ENCODE measurements around the gene INSR. TPM values are rescaled to one million over a fixed set of nuclear protein-coding genes. Genes with fewer than 3 reads are reported as not detected.

Gene INSR
- total RNA-seq, 4 donors from 2014 or later, result 38.9 to 101 (median 67.7) TPM

DNA sequence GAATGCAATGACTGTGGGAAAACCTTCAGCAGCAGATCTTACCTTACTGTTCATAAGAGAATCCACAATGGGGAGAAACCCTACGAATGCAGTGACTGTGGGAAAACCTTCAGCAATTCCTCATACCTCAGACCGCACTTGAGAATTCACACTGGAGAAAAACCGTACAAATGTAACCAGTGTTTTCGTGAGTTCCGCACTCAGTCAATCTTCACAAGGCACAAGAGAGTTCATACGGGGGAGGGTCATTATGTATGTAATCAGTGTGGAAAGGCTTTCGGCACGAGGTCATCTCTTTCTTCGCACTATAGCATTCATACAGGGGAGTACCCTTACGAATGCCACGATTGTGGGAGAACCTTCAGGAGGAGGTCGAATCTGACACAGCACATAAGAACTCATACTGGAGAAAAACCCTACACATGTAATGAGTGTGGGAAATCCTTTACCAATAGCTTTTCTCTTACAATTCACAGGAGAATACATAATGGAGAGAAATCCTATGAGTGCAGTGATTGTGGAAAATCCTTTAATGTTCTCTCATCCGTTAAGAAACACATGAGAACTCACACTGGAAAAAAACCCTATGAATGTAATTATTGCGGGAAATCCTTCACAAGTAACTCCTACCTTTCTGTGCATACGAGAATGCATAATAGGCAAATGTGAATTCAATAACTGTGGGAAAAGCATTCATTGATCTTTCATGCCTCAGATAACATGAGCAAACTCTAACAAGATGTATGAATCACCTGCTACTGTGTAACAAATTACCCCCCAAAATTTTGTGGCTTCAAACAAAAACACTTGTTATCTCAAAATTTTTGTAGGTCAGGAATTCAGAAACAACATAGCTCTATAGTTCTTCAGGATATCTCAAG lies 210.9 kb downstream of the INSR start:
- Histone ChIP-seq H3K9me3 (peaks cover 22% of the 10 kb centered on the region), H3K36me3 (peaks cover 62 to 63% of the 10 kb centered on the region in 2 donors), H3K27me3 (no peaks in the 10 kb centered on the region), H3K4me3 (replicated peaks in 1 of 3) (no peak overlapping the region), H3K4me1 (no peaks in the 10 kb centered on the region), H3K27ac (no peak overlapping the region)
- 97% methylated on average over 15 of the region's 15 CpGs for WGBS, 2 donors
- no peak for TF ChIP-seq POLR2A (IDR thresholded peaks at IDR 0.05)
- TF ChIP-seq, protein P1, sequence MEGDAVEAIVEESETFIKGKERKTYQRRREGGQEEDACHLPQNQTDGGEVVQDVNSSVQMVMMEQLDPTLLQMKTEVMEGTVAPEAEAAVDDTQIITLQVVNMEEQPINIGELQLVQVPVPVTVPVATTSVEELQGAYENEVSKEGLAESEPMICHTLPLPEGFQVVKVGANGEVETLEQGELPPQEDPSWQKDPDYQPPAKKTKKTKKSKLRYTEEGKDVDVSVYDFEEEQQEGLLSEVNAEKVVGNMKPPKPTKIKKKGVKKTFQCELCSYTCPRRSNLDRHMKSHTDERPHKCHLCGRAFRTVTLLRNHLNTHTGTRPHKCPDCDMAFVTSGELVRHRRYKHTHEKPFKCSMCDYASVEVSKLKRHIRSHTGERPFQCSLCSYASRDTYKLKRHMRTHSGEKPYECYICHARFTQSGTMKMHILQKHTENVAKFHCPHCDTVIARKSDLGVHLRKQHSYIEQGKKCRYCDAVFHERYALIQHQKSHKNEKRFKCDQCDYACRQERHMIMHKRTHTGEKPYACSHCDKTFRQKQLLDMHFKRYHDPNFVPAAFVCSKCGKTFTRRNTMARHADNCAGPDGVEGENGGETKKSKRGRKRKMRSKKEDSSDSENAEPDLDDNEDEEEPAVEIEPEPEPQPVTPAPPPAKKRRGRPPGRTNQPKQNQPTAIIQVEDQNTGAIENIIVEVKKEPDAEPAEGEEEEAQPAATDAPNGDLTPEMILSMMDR (IDR thresholded peaks at IDR 0.05), result no peak
- intact Hi-C loops (cut with DNase I), result no loop called here
- no peak for DNase-seq

DNA sequence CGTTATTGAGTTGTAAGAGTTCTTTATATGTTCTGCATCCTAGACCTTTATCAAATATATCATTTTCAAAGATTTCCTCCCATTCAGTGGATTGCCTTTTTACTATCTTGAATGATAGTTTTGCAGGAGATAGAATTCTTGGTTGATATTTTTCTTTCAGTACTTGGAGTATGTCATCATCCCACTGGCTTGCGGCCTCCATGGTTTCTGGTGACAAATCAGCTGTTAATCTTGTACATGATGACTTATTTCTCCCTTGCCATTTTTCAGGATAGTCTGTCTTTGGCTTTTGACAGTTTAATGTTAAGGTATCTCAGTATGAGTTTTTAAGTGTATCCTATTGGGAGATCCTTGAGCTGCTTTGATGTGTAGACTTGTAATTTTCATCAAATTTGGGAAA lies 216.2 kb downstream of the INSR start:
- Histone ChIP-seq H3K4me3 (replicated peaks in 1 of 3) (no peak overlapping the region), H3K4me1 (no peaks in the 10 kb centered on the region), H3K27ac (no peak overlapping the region), H3K9me3 (peaks cover 12% of the 10 kb centered on the region), H3K36me3 (peaks cover 97 to 98% of the 10 kb centered on the region in 2 donors), H3K27me3 (no peaks in the 10 kb centered on the region)
- 99 to 100% methylated on average over 2 of the region's 2 CpGs for WGBS, 2 donors
- DNase-seq, result no peak
- no peak for TF ChIP-seq POLR2A (IDR thresholded peaks at IDR 0.05)
- intact Hi-C loops (cut with DNase I), result no loop called here

DNA sequence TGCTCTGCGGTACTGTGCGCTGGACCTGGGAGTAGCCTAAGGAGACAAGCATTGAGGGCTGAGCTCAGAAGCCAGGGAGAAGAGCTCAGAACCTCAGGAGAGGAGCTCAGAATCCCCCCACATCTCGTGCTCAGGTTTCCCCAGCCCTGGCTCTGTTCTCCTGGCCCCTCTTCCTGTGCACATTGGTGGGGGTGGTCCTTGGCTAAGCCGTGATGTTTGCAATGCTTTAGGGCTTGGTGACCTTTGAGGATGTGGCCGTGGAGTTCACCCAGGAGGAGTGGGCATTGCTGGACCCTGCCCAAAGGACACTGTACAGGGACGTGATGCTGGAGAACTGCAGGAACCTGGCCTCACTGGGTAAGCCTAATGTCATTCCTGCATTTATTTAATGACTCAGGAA lies 218.1 kb downstream of the INSR start:
- no peaks in the 10 kb centered on the region for H3K4me1 ChIP-seq
- H3K9me3 ChIP-seq, result peaks cover 5% of the 10 kb centered on the region

DNA sequence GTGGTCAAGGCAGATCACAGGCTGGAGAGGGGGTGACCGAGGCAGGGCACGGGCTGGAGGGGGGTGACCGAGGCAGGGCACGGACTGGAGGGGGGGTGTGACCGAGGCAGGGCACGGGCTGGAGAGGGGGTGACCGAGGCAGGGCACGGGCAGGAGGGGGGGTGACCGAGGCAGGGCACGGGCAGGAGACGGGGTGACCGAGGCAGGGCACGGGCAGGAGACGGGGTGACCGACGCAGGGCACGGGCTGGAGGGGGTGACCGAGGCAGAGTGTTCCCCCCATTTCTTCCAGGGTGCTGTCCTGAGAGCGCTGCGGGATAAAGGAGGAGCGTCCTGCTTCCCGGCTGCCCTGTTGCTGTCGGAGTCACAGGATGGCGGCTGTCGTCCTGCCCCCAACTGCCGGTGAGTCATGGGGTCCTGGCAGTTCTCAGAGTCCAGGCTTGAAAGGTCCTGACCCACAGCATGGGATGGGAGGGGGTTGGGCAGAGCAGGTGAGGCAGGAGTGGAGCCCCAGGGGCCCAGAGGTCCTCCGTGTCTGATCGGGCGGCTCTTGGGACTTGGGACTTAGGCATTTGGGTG lies 219.4 kb downstream of the INSR start:
- DNase-seq, result no peak
- Histone ChIP-seq H3K27ac (no peak overlapping the region), H3K27me3 (no peaks in the 10 kb centered on the region), H3K4me3 (replicated peaks in 1 of 3) (no peak overlapping the region), H3K36me3 (peaks cover 84 to 87% of the 10 kb centered on the region in 2 donors), H3K9me3 (peaks cover 5% of the 10 kb centered on the region), H3K4me1 (peaks cover 8 to 10% of the 10 kb centered on the region in 2 donors)
- TF ChIP-seq, protein P1 (IDR thresholded peaks at IDR 0.05), result no peak
- TF ChIP-seq POLR2A (IDR thresholded peaks at IDR 0.05), result no peak
- 97 to 99% methylated on average over 29 of the region's 29 CpGs for WGBS, 2 donors
- intact Hi-C loops (cut with DNase I), result no loop called here

More for the DNA sequence above, 218.1 kb downstream of the INSR start:
- DNase-seq, result no peak
- no peak overlapping the region for H3K27ac ChIP-seq
- H3K27me3 ChIP-seq, result no peaks in the 10 kb centered on the region
- TF ChIP-seq, protein P1 (IDR thresholded peaks at IDR 0.05), result no peak
- H3K36me3 ChIP-seq, result peaks cover 94 to 96% of the 10 kb centered on the region in 2 donors
- intact Hi-C loops (cut with DNase I), result no loop called here
- no peak overlapping the region for H3K4me3 ChIP-seq (replicated peaks in 1 of 3)
- WGBS, 2 donors, result 98 to 100% methylated on average over 6 of the region's 6 CpGs

DNA sequence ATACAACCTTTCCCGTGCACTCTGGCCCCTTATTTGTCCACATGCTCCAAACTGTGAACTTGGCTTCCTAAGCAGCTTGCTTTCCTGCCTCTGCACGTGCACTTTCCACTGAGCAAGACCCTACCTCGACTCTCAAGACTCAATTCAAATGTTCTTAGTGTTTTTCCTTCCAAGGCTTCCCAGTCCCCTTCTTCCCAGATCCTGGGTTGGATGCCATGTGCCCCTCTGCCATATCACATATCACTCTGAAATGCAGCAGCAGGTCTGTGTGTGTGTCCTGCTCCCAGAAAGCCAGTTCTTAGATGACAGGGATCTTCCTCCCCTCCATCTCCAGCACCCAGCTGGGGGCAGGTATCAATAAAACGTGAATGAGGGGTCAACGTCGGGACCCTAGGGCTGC lies 221.7 kb downstream of the INSR start:
- TF ChIP-seq POLR2A (IDR thresholded peaks at IDR 0.05), result no peak
- TF ChIP-seq, protein P1 (IDR thresholded peaks at IDR 0.05), result no peak
- intact Hi-C loops (cut with DNase I), result no loop called here
- Histone ChIP-seq H3K36me3 (peaks cover 62 to 64% of the 10 kb centered on the region in 2 donors), H3K27me3 (no peaks in the 10 kb centered on the region), H3K4me3 (replicated peaks in 1 of 3) (no peak overlapping the region), H3K4me1 (peaks cover 8 to 10% of the 10 kb centered on the region in 2 donors), H3K9me3 (no peaks in the 10 kb centered on the region), H3K27ac (no peak overlapping the region)
- WGBS, 2 donors, result 88 to 96% methylated on average over 6 of the region's 6 CpGs
- no peak for DNase-seq

All from thyroid gland (tissue), 4 donors.